MM.1S (cell line): ENCODE measurements around the gene ATN1.
A peak's percentile ranks its signal among the peaks of the same experiment; 100 is the strongest.
"Not testable (repeated sequence)": the region's sequence is repeated elsewhere in the genome, so short reads cannot be mapped to it uniquely, and the experiment has no call there.

Source experiments
- DNase-seq: peaks from one replicate; pipeline ENCODE4 v3.0.0-alpha.2; 2015
- H2AFZ ChIP-seq: fragments of 300-600 bp; sonication (generic); 2 replicates; pipeline ENCODE4 v1.6.0; 2016; ENCODE audit warnings: antibody characterized with exemption, low read length
- H3F3A ChIP-seq: fragments of 300-600 bp; sonication (generic); 2 replicates; pipeline ENCODE4 v1.6.1; 2016; ENCODE audit warnings: mild to moderate bottlenecking, antibody characterized with exemption, low read length, moderate library complexity, mixed read lengths; ENCODE audit not compliant: insufficient read depth
- H3K27ac ChIP-seq: fragments of 300-600 bp; sonication (generic); 2 replicates; pipeline ENCODE4 v1.5.1; 2016; ENCODE audit warnings: mild to moderate bottlenecking, low read length
- H3K27me3 ChIP-seq: fragments of 300-600 bp; sonication (generic); replicated peaks from 2 replicates; pipeline ENCODE4 v1.6.0; 2016; ENCODE audit warnings: low read length; ENCODE audit not compliant: insufficient read depth
- H3K36me3 ChIP-seq: fragments of 300-600 bp; sonication (generic); replicated peaks from 2 replicates; pipeline ENCODE4 v1.6.1; 2016; ENCODE audit warnings: mild to moderate bottlenecking, low read length, mixed read lengths; ENCODE audit not compliant: insufficient read depth
- H3K4me1 ChIP-seq: fragments of 300-600 bp; sonication (generic); 2 replicates; pipeline ENCODE4 v1.6.1; 2016; ENCODE audit warnings: low read length, mixed read lengths
- H3K4me2 ChIP-seq: fragments of 300-600 bp; sonication (generic); 2 replicates; pipeline ENCODE4 v1.6.0; 2016; ENCODE audit warnings: low read depth, low read length
- H3K4me3 ChIP-seq: fragments of 300-600 bp; sonication (generic); 2 replicates; pipeline ENCODE4 v1.5.1; 2016; ENCODE audit warnings: low read length, mixed read lengths
- H3K79me2 ChIP-seq: fragments of 300-600 bp; sonication (generic); 2 replicates; pipeline ENCODE4 v1.6.1; 2016; ENCODE audit warnings: mixed run types, low read length, mixed read lengths
- H3K9ac ChIP-seq: fragments of 300-600 bp; sonication (generic); 2 replicates; pipeline ENCODE4 v1.6.1; 2016; ENCODE audit warnings: low read length, mixed read lengths
- H3K9me2 ChIP-seq: fragments of 300-600 bp; sonication (generic); replicated peaks from 2 replicates; pipeline ENCODE4 v1.6.1; 2016; ENCODE audit warnings: mild to moderate bottlenecking, low read length, mixed read lengths; ENCODE audit not compliant: insufficient read depth
- H3K9me3 ChIP-seq: fragments of 300-600 bp; sonication (generic); replicated peaks from 2 replicates; pipeline ENCODE4 v1.6.1; 2016; ENCODE audit warnings: mild to moderate bottlenecking, low read length, mixed read lengths; ENCODE audit not compliant: insufficient read depth
- H4K20me1 ChIP-seq: fragments of 300-600 bp; sonication (generic); 2 replicates; pipeline ENCODE4 v1.6.1; 2016; ENCODE audit warnings: mild to moderate bottlenecking, low read length, moderate library complexity, mixed read lengths; ENCODE audit not compliant: insufficient read depth
- EZH2 ChIP-seq: fragments of 300-600 bp; sonication (generic); optimal IDR thresholded peaks from 2 replicates; pipeline ENCODE3; 2017; ENCODE audit warnings: low read depth, mild to moderate bottlenecking, antibody characterized with exemption, low read length, mixed read lengths
- EZH2phosphoT487 ChIP-seq: fragments of 300-600 bp; sonication (generic); IDR thresholded peaks from 2 replicates; pipeline ENCODE4 v1.6.1; 2018; ENCODE audit warnings: antibody characterized with exemption, low read length
- TF ChIP-seq, protein P1 (sequence below): fragments of 300-600 bp; sonication (generic); IDR thresholded peaks from 2 replicates; pipeline ENCODE4 v1.5.1; 2016; ENCODE audit warnings: antibody characterized with exemption, low read length, mixed read lengths

The ATN1 gene

DNA sequence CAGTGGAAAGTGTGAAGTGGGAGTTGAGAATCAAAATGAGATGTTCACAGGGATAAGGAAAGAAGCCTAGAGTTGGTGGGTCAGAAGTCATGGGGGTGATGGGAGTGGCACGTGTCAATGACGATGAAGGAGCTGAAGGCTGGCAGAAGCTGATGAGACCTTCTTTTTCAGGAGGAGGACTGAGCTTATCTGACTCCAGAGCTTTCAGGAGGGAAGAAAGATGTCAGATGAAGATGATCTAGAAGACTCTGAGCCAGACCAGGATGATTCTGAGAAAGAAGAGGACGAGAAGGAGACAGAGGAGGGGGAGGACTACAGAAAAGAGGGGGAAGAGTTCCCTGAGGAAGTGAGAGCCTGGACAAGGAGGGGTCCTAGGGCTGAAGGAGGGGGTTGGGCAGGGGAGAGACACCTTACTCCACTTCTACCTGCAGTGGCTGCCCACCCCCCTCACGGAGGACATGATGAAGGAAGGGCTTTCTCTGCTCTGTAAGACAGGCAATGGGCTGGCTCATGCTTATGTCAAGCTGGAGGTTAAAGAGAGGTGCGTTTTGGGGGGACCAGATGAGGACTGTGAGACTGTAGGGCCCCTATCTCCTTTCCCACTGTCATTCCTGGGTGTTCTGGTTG is 22.2 kb upstream of the ATN1 start:
- Histone ChIP-seq H3K4me1 (peaks cover 11% of the 10 kb centered on the region), H3F3A (no peaks in the 10 kb centered on the region), H3K9me3 (no peaks in the 10 kb centered on the region), H3K27me3 (no peaks in the 10 kb centered on the region), H3K9ac (peak overlapping the region; percentile 75; the same call in 1 of the 2 replicates), H3K27ac (no peak overlapping the region; the same call in 1 of the 2 replicates), H3K79me2 (no peaks in the 10 kb centered on the region), H3K4me2 (peak overlapping the region; percentile 83), H3K36me3 (no peaks in the 10 kb centered on the region), H4K20me1 (no peaks in the 10 kb centered on the region), H2AFZ (peak overlapping the region; percentile 71; the same call in 1 of the 2 replicates), H3K4me3 (peak overlapping the region; percentile 76), H3K9me2 (no peaks in the 10 kb centered on the region)
- no peak for DNase-seq
- TF ChIP-seq, protein P1, sequence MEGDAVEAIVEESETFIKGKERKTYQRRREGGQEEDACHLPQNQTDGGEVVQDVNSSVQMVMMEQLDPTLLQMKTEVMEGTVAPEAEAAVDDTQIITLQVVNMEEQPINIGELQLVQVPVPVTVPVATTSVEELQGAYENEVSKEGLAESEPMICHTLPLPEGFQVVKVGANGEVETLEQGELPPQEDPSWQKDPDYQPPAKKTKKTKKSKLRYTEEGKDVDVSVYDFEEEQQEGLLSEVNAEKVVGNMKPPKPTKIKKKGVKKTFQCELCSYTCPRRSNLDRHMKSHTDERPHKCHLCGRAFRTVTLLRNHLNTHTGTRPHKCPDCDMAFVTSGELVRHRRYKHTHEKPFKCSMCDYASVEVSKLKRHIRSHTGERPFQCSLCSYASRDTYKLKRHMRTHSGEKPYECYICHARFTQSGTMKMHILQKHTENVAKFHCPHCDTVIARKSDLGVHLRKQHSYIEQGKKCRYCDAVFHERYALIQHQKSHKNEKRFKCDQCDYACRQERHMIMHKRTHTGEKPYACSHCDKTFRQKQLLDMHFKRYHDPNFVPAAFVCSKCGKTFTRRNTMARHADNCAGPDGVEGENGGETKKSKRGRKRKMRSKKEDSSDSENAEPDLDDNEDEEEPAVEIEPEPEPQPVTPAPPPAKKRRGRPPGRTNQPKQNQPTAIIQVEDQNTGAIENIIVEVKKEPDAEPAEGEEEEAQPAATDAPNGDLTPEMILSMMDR = no peak
- TF ChIP-seq EZH2 (no peak), EZH2phosphoT487 (no peak)

DNA sequence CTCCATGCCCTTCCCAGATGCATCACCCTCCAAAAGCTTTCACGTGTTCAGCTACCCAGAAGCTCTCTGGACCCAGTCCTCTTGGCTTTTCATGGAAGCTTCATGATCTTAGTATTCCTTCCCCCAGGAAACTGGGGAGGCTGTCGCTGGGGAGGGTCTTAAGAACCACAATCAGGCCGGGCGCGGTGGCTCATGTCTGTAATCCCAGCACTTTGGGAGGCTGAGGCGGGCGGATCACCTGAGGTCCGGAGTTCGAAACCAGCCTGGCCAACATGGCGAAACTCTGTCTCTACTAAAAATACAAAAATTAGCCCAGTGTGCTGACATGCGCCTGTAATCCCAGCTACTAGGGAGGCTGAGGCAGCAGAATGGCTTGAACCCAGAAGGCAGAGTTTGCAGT is 19.6 kb upstream of the ATN1 start:
- not testable (repeated sequence) for H3K9me3 ChIP-seq, H3K9me2 ChIP-seq, H3K79me2 ChIP-seq, H3K9ac ChIP-seq, H3K4me2 ChIP-seq, H3K27ac ChIP-seq, H2AFZ ChIP-seq, H3K27me3 ChIP-seq, H4K20me1 ChIP-seq, DNase-seq, H3F3A ChIP-seq, H3K4me3 ChIP-seq, H3K36me3 ChIP-seq
- peaks cover 11% of the 10 kb centered on the region for H3K4me1 ChIP-seq

DNA sequence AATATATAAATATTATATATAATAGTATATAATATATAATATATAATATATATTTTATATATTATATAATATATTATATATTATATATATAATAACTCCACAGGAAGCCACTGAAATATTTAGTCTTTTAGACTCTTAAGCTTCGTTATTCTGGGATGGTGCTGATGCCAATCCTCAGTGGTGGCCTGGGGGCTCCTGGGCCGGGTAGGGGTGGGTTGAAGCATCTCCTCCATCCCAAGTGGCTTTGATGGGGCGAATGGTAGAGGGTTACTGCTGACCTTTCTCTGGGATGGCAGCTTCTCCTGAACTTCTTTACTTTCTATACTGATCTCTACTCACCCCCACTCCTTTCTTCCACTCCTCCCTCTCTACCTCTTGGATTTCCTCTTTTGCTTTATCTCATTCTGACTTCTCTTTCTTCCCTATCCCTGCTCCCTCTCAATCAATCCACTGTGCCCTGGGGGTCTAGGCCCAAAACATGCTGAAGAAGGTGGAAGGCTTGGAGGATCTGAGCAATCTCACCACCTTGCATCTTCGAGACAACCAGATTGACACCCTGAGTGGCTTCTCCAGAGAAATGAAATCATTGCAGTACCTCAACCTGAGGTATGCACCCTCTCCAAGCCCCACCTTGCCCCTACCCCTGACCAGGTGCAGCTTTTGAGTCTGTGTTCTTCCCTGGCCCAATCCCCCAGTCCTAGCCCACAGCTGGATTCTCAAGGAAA is 18.2 kb upstream of the ATN1 start:
- TF ChIP-seq EZH2phosphoT487 (no peak), EZH2 (no peak)
- TF ChIP-seq, protein P1 = no peak
- no peaks in the 10 kb centered on the region for H3K27me3 ChIP-seq
- H3K9me2 ChIP-seq = no peaks in the 10 kb centered on the region
- H3K9ac ChIP-seq = no peak overlapping the region
- H3K79me2 ChIP-seq = peaks cover 10% of the 10 kb centered on the region
- no peaks in the 10 kb centered on the region for H3K4me1 ChIP-seq
- no peaks in the 10 kb centered on the region for H3K36me3 ChIP-seq
- no peaks in the 10 kb centered on the region for H3F3A ChIP-seq
- no peak overlapping the region for H3K4me2 ChIP-seq
- H3K9me3 ChIP-seq = no peaks in the 10 kb centered on the region
- no peak overlapping the region for H2AFZ ChIP-seq
- no peak for DNase-seq
- no peak overlapping the region for H3K4me3 ChIP-seq
- H4K20me1 ChIP-seq = no peaks in the 10 kb centered on the region
- no peak overlapping the region for H3K27ac ChIP-seq
